H9 (cell line): Measurements from ENCODE around the gene NT5C3B. TPM values are rescaled to one million over a fixed set of nuclear protein-coding genes. Genes with fewer than 3 reads are reported as not detected.

Experiments
- DNase-seq: peaks from one replicate; pipeline ENCODE4 v3.0.0-alpha.2; 2017
- H2AFZ ChIP-seq: one replicate; pipeline ENCODE4 v1.6.1; 2013; ENCODE audit warnings: mild to moderate bottlenecking, low read length, control low read depth, moderate library complexity
- H2AK5ac ChIP-seq: 2 replicates; pipeline ENCODE4 v1.6.1; 2013; ENCODE audit warnings: low read length, control low read depth, mixed read lengths; ENCODE audit not compliant: insufficient read length
- H2BK120ac ChIP-seq: one replicate; pipeline ENCODE4 v1.6.1; 2013; ENCODE audit warnings: low read depth, mild to moderate bottlenecking, low read length, control low read depth, inconsistent platforms; ENCODE audit not compliant: poor library complexity, severe bottlenecking
- H2BK12ac ChIP-seq: 2 replicates; pipeline ENCODE4 v1.6.1; 2013; ENCODE audit warnings: low read length, control low read depth, mixed read lengths, low read depth; ENCODE audit not compliant: insufficient read length
- H2BK15ac ChIP-seq: 2 replicates; pipeline ENCODE4 v1.6.1; 2013; ENCODE audit warnings: low read depth, low read length, control low read depth
- H2BK20ac ChIP-seq: one replicate; pipeline ENCODE4 v1.6.1; 2013; ENCODE audit warnings: low read depth, mild to moderate bottlenecking, low read length, control low read depth, inconsistent platforms; ENCODE audit not compliant: poor library complexity, severe bottlenecking
- H2BK5ac ChIP-seq: 2 replicates; pipeline ENCODE4 v1.6.1; 2013; ENCODE audit warnings: low read length, control low read depth, mixed read lengths; ENCODE audit not compliant: insufficient read length
- H3K14ac ChIP-seq: 2 replicates; pipeline ENCODE4 v1.6.1; 2013; ENCODE audit warnings: low read length, control low read depth; ENCODE audit not compliant: insufficient read depth
- H3K18ac ChIP-seq: 2 replicates; pipeline ENCODE4 v1.6.1; 2013; ENCODE audit warnings: low read depth, mild to moderate bottlenecking, mixed read lengths, low read length, control low read depth; ENCODE audit not compliant: insufficient read length
- H3K23ac ChIP-seq: 2 replicates; pipeline ENCODE4 v1.6.1; 2013; ENCODE audit warnings: low read length, control low read depth, mixed read lengths, low read depth; ENCODE audit not compliant: insufficient read length
- H3K23me2 ChIP-seq: 2 replicates; pipeline ENCODE4 v1.6.1; 2013; ENCODE audit warnings: low read depth, mild to moderate bottlenecking, mixed read lengths, low read length, control low read depth; ENCODE audit not compliant: insufficient read length, poor library complexity, severe bottlenecking
- H3K27ac ChIP-seq: 2 replicates; pipeline ENCODE4 v1.5.1; 2013; ENCODE audit warnings: low read length, control low read depth, mixed read lengths, low read depth; ENCODE audit not compliant: insufficient read length
- H3K27me3 ChIP-seq: 2 replicates; pipeline ENCODE4 v1.6.1; 2013; ENCODE audit warnings: low read length, control low read depth, inconsistent platforms; ENCODE audit not compliant: insufficient read depth
- H3K4ac ChIP-seq: 2 replicates; pipeline ENCODE4 v1.6.1; 2013; ENCODE audit warnings: low read depth, mild to moderate bottlenecking, control low read depth, inconsistent platforms, low read length, moderate library complexity
- H3K4me1 ChIP-seq: 2 replicates; pipeline ENCODE4 v1.6.1; 2013; ENCODE audit warnings: low read length, control low read depth, inconsistent platforms; ENCODE audit not compliant: insufficient read depth
- H3K4me2 ChIP-seq: 2 replicates; pipeline ENCODE4 v1.6.1; 2013; ENCODE audit warnings: low read length, control low read depth, mixed read lengths; ENCODE audit not compliant: insufficient read length, insufficient read depth
- H3K56ac ChIP-seq: 2 replicates; pipeline ENCODE4 v1.6.1; 2013; ENCODE audit warnings: low read depth, mild to moderate bottlenecking, mixed read lengths, low read length, control low read depth; ENCODE audit not compliant: insufficient read length
- H3K79me1 ChIP-seq: 2 replicates; pipeline ENCODE4 v1.6.1; 2013; ENCODE audit warnings: low read depth, mild to moderate bottlenecking, moderate library complexity, low read length, control low read depth, inconsistent platforms; ENCODE audit not compliant: insufficient read depth, poor library complexity, severe bottlenecking
- H3K79me2 ChIP-seq: 2 replicates; pipeline ENCODE4 v1.6.1; 2013; ENCODE audit warnings: low read length, control low read depth, inconsistent platforms; ENCODE audit not compliant: insufficient read depth
- H3K9ac ChIP-seq: 2 replicates; pipeline ENCODE4 v1.6.1; 2013; ENCODE audit warnings: low read length, control low read depth, mixed read lengths; ENCODE audit not compliant: insufficient read length; ENCODE audit errors: extremely low read depth
- H3K9me3 ChIP-seq: one replicate; pipeline ENCODE4 v1.6.1; 2013; ENCODE audit warnings: low read depth, low read length, inconsistent platforms; ENCODE audit not compliant: control insufficient read depth
- H3T11ph ChIP-seq: one replicate; pipeline ENCODE4 v1.6.1; 2013; ENCODE audit warnings: mild to moderate bottlenecking, low read length, control low read depth, inconsistent platforms
- H4K20me1 ChIP-seq: one replicate; pipeline ENCODE4 v1.6.1; 2013; ENCODE audit not compliant: control insufficient read depth, insufficient read length, insufficient read depth
- H4K5ac ChIP-seq: 2 replicates; pipeline ENCODE4 v1.6.1; 2013; ENCODE audit warnings: low read depth, mild to moderate bottlenecking, mixed read lengths, low read length, control low read depth; ENCODE audit not compliant: insufficient read length
- H4K8ac ChIP-seq: replicated peaks from 2 replicates; pipeline ENCODE4 v1.6.1; 2013; ENCODE audit warnings: low read length, control low read depth, mixed read lengths, low read depth; ENCODE audit not compliant: insufficient read length
- H4K91ac ChIP-seq: 2 replicates; pipeline ENCODE4 v1.6.1; 2013; ENCODE audit warnings: low read depth, mild to moderate bottlenecking, moderate library complexity, mixed read lengths, low read length, control low read depth; ENCODE audit not compliant: insufficient read length
- H3K27ac Mint-ChIP-seq, 3 experiments: 2 replicates in 2 of 3; 3 replicates in 1 of 3; pipeline ENCODE4 v1.8.0; 2020 to 2021; ENCODE audit warnings: mixed read lengths in 3 of 3, mild to moderate bottlenecking in 1 of 3, moderate library complexity in 1 of 3
- H3K27me3 Mint-ChIP-seq: 2 replicates; pipeline ENCODE4 v1.8.0; 2021; ENCODE audit warnings: low read depth, mild to moderate bottlenecking, moderate library complexity, mixed read lengths
- H3K36me3 Mint-ChIP-seq, 3 experiments: 2 replicates in 2 of 3; 3 replicates in 1 of 3; pipeline ENCODE4 v1.8.0; 2020 to 2021; ENCODE audit warnings: low read depth in 3 of 3, mixed read lengths in 3 of 3; ENCODE audit not compliant: insufficient read depth in 1 of 3
- H3K4me1 Mint-ChIP-seq, 2 experiments: 2 replicates each; pipeline ENCODE4 v1.8.0; 2020; ENCODE audit warnings: mixed read lengths in 2 of 2
- H3K4me3 Mint-ChIP-seq, 2 experiments: 2 replicates in 1 of 2; 3 replicates in 1 of 2; pipeline ENCODE4 v1.8.0; 2020 to 2021; ENCODE audit warnings: mild to moderate bottlenecking in 2 of 2, mixed read lengths in 2 of 2, moderate library complexity in 1 of 2
- H3K9me3 Mint-ChIP-seq, 2 experiments: 2 replicates in 1 of 2; 3 replicates in 1 of 2; pipeline ENCODE4 v1.8.0; 2020; ENCODE audit warnings: mild to moderate bottlenecking in 2 of 2, mixed read lengths in 2 of 2, moderate library complexity in 1 of 2
- CTCF ChIP-seq: fragments of 200-600 bp; sonication (generic); conservative IDR thresholded peaks from 3 replicates; pipeline ENCODE4 v1.8.0; 2021; ENCODE audit warnings: antibody characterized with exemption, mild to moderate bottlenecking
- WGBS: extraction: QIAGEN DNeasy Blood & Tissue Kit; methylation state at CpG from one replicate; pipeline ENCODE4 v1.1.7; 2013; ENCODE audit warnings: missing lambda C conversion rate, low lambda C conversion rate, mixed read lengths; ENCODE audit not compliant: insufficient read length; ENCODE audit errors: extremely low coverage; 5-methylcytosine and 5-hydroxymethylcytosine counted together
- total RNA-seq: library from RNA; stranded (reverse); gene quantifications from 2 replicates; pipeline ENCODE4 v1.2.1, GENCODE V29; 2021

Gene NT5C3B
- total RNA-seq, 1 experiment from 2014 or later = 76.1 TPM

- Histone ChIP-seq H3K56ac (no peak within 1 kb of the TSS), H3K79me1 (no peaks in the 10 kb centered on the region), H4K91ac (no peak within 1 kb of the TSS), H3K4me1 (no peaks in the 10 kb centered on the region), H4K20me1 (peaks cover 2% of the 10 kb centered on the region), H2AFZ (no peak within 1 kb of the TSS), H3T11ph (no peak within 1 kb of the TSS), H2BK15ac (no peak within 1 kb of the TSS), H3K79me2 (no peaks in the 10 kb centered on the region), H3K27ac (no peak within 1 kb of the TSS), H4K5ac (no peak within 1 kb of the TSS), H3K23ac (no peak within 1 kb of the TSS), H3K4ac (no peak within 1 kb of the TSS), H3K4me2 (no peak within 1 kb of the TSS), H3K18ac (no peak within 1 kb of the TSS), H3K9me3 (no peaks in the 10 kb centered on the region), H2BK12ac (no peak within 1 kb of the TSS), H4K8ac (no peak within 1 kb of the TSS), H2BK5ac (no peak within 1 kb of the TSS), H3K14ac (no peak within 1 kb of the TSS), H2AK5ac (no peak within 1 kb of the TSS), H2BK20ac (no peak within 1 kb of the TSS), H3K9ac (no peak within 1 kb of the TSS), H3K27me3 (no peaks in the 10 kb centered on the region), H3K23me2 (peaks cover 5% of the 10 kb centered on the region), H2BK120ac (no peak within 1 kb of the TSS)
- no peaks in the 10 kb centered on the region for H3K9me3 Mint-ChIP-seq
- peak within 1 kb of the TSS; percentile 83 to 88 for H3K4me3 Mint-ChIP-seq
- H3K4me1 Mint-ChIP-seq = peaks cover 10 to 12% of the 10 kb centered on the region in 2 experiments
- no peak for TF ChIP-seq CTCF
- no peak within 1 kb of the TSS for H3K27ac Mint-ChIP-seq
- WGBS = no CpG with 5 or more reads among the region's 15 CpGs
- DNase-seq = no peak
- H3K36me3 Mint-ChIP-seq = peaks cover under 1 to 13% (median 7%) of the 10 kb centered on the region in 3 experiments; a peak in 5 of 7 replicates
- peaks cover 16% of the 10 kb centered on the region for H3K27me3 Mint-ChIP-seq
Observed at GRCh38 chr17:41837761-41838538, 1.9 kb upstream of the NT5C3B start, which contains the start of gene KLHL10. KLHL10 (plus strand) TSS chr17:41837825; CDS start chr17:41837933, 108 bp downstream.
